ENCODE data around the gene HDAC7. TPM values are rescaled to one million over a fixed set of nuclear protein-coding genes. Genes with fewer than 3 reads are reported as not detected.

Gene HDAC7
- total and polyA plus RNA-seq, 2 of the 13 experiments (the other 11 are each of a cell fraction or from before 2014, with no cell fraction given): 4.6 to 10.8 TPM

GRCh38 chr12:47820631-47821345, 1.1 kb upstream of the HDAC7 start (continued):
- TF ChIP-seq KIAA2018 (CRISPR knock-in tag; IDR thresholded peaks at IDR 0.05; ENCODE audit: borderline replicate concordance) (no peak), FOXM1 (CRISPR knock-in tag; IDR thresholded peaks at IDR 0.05) (no peak), NR2F1 (CRISPR knock-in tag; IDR thresholded peaks at IDR 0.05) (peak in 1 of 2 experiments; percentile 46; a peak in 1 of 4 replicates), NR2C2 (CRISPR knock-in tag; IDR thresholded peaks at IDR 0.05; ENCODE audit: borderline replicate concordance) (no peak; the same call in 1 of the 2 replicates), BHLHE40 (IDR thresholded peaks at IDR 0.05; ENCODE audit: low read length) (no peak), KDM2A (CRISPR knock-in tag; IDR thresholded peaks at IDR 0.05; ENCODE audit: borderline replicate concordance, low read depth) (no peak), ZNF558 (CRISPR knock-in tag; IDR thresholded peaks at IDR 0.05; ENCODE audit: borderline replicate concordance) (no peak), HHEX (CRISPR knock-in tag; IDR thresholded peaks at IDR 0.05) (0 out of 2 replicates have a peak, but pooled peaks have one; percentile 2), EHMT2 (IDR thresholded peaks at IDR 0.05; ENCODE audit: borderline replicate concordance, low read depth, low read length) (no peak), CREB1 (IDR thresholded peaks at IDR 0.05) (no peak), CREB1 (CRISPR knock-in tag; IDR thresholded peaks at IDR 0.05) (no peak), ZNF225 (CRISPR knock-in tag; IDR thresholded peaks at IDR 0.05) (no peak), ZHX1 (CRISPR knock-in tag; IDR thresholded peaks at IDR 0.05; ENCODE audit: low read depth) (no peak), KLF15 (CRISPR knock-in tag; IDR thresholded peaks at IDR 0.05; ENCODE audit: borderline replicate concordance) (no peak), TRIM24 (CRISPR knock-in tag; IDR thresholded peaks at IDR 0.05) (no peak), PCBP1 (IDR thresholded peaks at IDR 0.05; ENCODE audit: borderline replicate concordance, low read depth, low read length) (no peak)
- TF ChIP-seq, protein P1, sequence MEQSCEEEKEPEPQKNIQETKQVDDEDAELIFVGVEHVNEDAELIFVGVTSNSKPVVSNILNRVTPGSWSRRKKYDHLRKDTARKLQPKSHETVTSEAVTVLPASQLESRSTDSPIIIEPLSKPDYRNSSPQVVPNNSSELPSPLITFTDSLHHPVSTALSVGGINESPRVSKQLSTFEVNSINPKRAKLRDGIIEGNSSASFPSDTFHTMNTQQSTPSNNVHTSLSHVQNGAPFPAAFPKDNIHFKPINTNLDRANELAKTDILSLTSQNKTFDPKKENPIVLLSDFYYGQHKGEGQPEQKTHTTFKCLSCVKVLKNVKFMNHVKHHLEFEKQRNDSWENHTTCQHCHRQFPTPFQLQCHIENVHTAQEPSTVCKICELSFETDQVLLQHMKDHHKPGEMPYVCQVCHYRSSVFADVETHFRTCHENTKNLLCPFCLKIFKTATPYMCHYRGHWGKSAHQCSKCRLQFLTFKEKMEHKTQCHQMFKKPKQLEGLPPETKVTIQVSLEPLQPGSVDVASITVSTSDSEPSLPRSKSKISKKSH (CRISPR knock-in tag; IDR thresholded peaks at IDR 0.05; ENCODE audit: borderline replicate concordance): no peak

Measured in HepG2 (cell line).